GM12878 (cell line): Measurements from ENCODE around the gene ASB6. TPM values are rescaled to one million over a fixed set of nuclear protein-coding genes. Genes with fewer than 3 reads are reported as not detected.

Experiments used
- ATAC-seq: fragments of 200-7000 bp; cut with Tn5 transposase; 3 replicates; pipeline ENCODE4 v1.9.1; 2020; ENCODE audit warnings: mild to moderate bottlenecking, moderate library complexity
- BruUV-seq: library from RNA; stranded (reverse); fragments of 400-500 nt; replicated peaks from 2 replicates; lab custom pipeline; 2021; lab: Mats Ljungman, UMichigan
- CTCF ChIA-PET: fragments of 300-600 bp; sonication (Branson Sonifier 250); formaldehyde crosslinking; extraction: SDS; loops from one replicate; lab custom pipeline; 2021; ENCODE audit warnings: inconsistent platforms; lab: Yijun Ruan, JAX
- POLR2A ChIA-PET: fragments of 350-600 bp; formaldehyde crosslinking; extraction: SDS; loops from one replicate; lab custom pipeline; 2021; ENCODE audit warnings: inconsistent platforms; lab: Charles Lee
- RAD21 ChIA-PET: fragments of 300-600 bp; sonication (Branson Sonifier 250); formaldehyde crosslinking; loops from one replicate; lab custom pipeline; 2023; ENCODE audit warnings: antibody characterized with exemption; ENCODE audit not compliant: unreplicated experiment; lab: Charles Lee
- SMC1A ChIA-PET: fragments of 300-600 bp; sonication (Branson Sonifier 250); formaldehyde crosslinking; loops from one replicate; lab custom pipeline; 2023; ENCODE audit not compliant: unreplicated experiment, uncharacterized antibody; lab: Charles Lee
- DNase-seq: peaks from one replicate; pipeline ENCODE4 v3.0.0-alpha.2; 2011; ENCODE audit warnings: low read depth, low spot score
- FAIRE-seq: peaks from 3 replicates; lab custom pipeline; 2011; peaks lifted over from hg19 to GRCh38; lab: Jason Lieb, UNC
- H2AFZ ChIP-seq: 2 replicates; pipeline ENCODE4 v1.6.0; 2011; ENCODE audit warnings: low read depth, low read length, control low read depth; ENCODE audit not compliant: control insufficient read depth
- H3K27ac ChIP-seq: 2 replicates; pipeline ENCODE4 v1.5.1; 2011; ENCODE audit warnings: control low read depth; ENCODE audit not compliant: control insufficient read depth, insufficient read depth
- H3K27me3 ChIP-seq, 2 experiments: replicated peaks in 1 of 2; 2 replicates each; pipeline versions ENCODE4 v1.6.0 to v1.6.1; 2011; ENCODE audit warnings: low read length in 1 of 2; ENCODE audit not compliant: control insufficient read depth in 2 of 2, insufficient read depth in 2 of 2
- H3K36me3 ChIP-seq, 2 experiments: 2 replicates each; pipeline ENCODE4 v1.5.1; 2011; ENCODE audit warnings: low read length in 1 of 2; ENCODE audit not compliant: control insufficient read depth in 2 of 2, insufficient read depth in 2 of 2
- H3K4me1 ChIP-seq: 2 replicates; pipeline ENCODE4 v1.6.1; 2011; ENCODE audit warnings: mild to moderate bottlenecking, low read length, moderate library complexity, mixed read lengths; ENCODE audit not compliant: control insufficient read depth, insufficient read depth
- H3K4me2 ChIP-seq: 2 replicates; pipeline ENCODE4 v1.6.0; 2011; ENCODE audit warnings: control low read depth; ENCODE audit not compliant: control insufficient read depth, insufficient read depth
- H3K4me3 ChIP-seq: fragments of 200-600 bp; sonication (generic); 2 replicates; pipeline ENCODE4 v1.5.1; 2016
- H3K79me2 ChIP-seq: 2 replicates; pipeline ENCODE4 v1.6.0; 2011; ENCODE audit warnings: low read length; ENCODE audit not compliant: control insufficient read depth, insufficient read depth
- H3K9ac ChIP-seq: 2 replicates; pipeline ENCODE4 v1.8.0; 2011; ENCODE audit warnings: low read length, control low read depth, mixed read lengths; ENCODE audit not compliant: control insufficient read depth, insufficient read depth
- H3K9me3 ChIP-seq: replicated peaks from 3 replicates; pipeline ENCODE4 v1.5.1; 2011; ENCODE audit warnings: mild to moderate bottlenecking, low read length; ENCODE audit not compliant: control insufficient read depth, insufficient read depth
- H4K20me1 ChIP-seq: 2 replicates; pipeline ENCODE4 v1.6.0; 2011; ENCODE audit not compliant: control insufficient read depth, insufficient read depth
- BHLHE40 ChIP-seq, 2 experiments: fragments of 450-650 bp in 1 of 2; IDR thresholded peaks; 2 replicates each; pipeline ENCODE4 v1.6.1; 2011 to 2017; ENCODE audit warnings: low read depth in 2 of 2, borderline replicate concordance in 1 of 2, improper control_type of control experiment in 1 of 2, low read length in 1 of 2, mild to moderate bottlenecking in 1 of 2
- CREB1 ChIP-seq: IDR thresholded peaks from 2 replicates; pipeline ENCODE4 v1.6.1; 2012; ENCODE audit warnings: low read depth, mild to moderate bottlenecking, inconsistent platforms
- NFYB ChIP-seq: IDR thresholded peaks from 2 replicates; pipeline ENCODE4 v1.6.1; 2011; ENCODE audit warnings: low read depth, mild to moderate bottlenecking, low read length, improper control_type of control experiment, moderate library complexity; ENCODE audit not compliant: insufficient read depth
- NR2F1 ChIP-seq: fragments of 450-650 bp; conservative IDR thresholded peaks from 2 replicates; pipeline ENCODE4 v1.6.1; 2017; ENCODE audit warnings: mild to moderate bottlenecking
- POU2F2 ChIP-seq: IDR thresholded peaks from 3 replicates; pipeline ENCODE4 v1.6.1; 2011; ENCODE audit warnings: low read depth, mild to moderate bottlenecking, low read length, borderline replicate concordance
- RUNX3 ChIP-seq: IDR thresholded peaks from 2 replicates; pipeline ENCODE4 v1.6.1; 2012; ENCODE audit warnings: low read length, inconsistent platforms
- SREBF1 ChIP-seq: IDR thresholded peaks from 2 replicates; pipeline ENCODE4 v1.6.1; 2012; ENCODE audit warnings: mild to moderate bottlenecking, low read length
- TCF7 ChIP-seq: IDR thresholded peaks from 2 replicates; pipeline ENCODE4 v1.6.1; 2014; ENCODE audit warnings: antibody characterized with exemption, borderline replicate concordance
- WRNIP1 ChIP-seq: IDR thresholded peaks from 2 replicates; pipeline ENCODE4 v1.6.1; 2011; ENCODE audit warnings: low read depth, low read length, improper control_type of control experiment, borderline replicate concordance
- ZNF24 ChIP-seq: fragments of 450-650 bp; IDR thresholded peaks from 2 replicates; pipeline ENCODE4 v1.6.1; 2017; ENCODE audit warnings: antibody characterized with exemption, mild to moderate bottlenecking
- WGBS: methylation state at CpG from one replicate; pipeline ENCODE4 v1.1.6; 2016; ENCODE audit warnings: low lambda C conversion rate; ENCODE audit not compliant: insufficient replicate concordance, insufficient coverage; ENCODE audit errors: missing lambda C conversion rate; 5-methylcytosine and 5-hydroxymethylcytosine counted together
- in situ Hi-C: fragments of 300-500 bp; cut with MboI; formaldehyde crosslinking; loops from 9 replicates; pipeline ENCODE4 v1.14.3; 2018; ENCODE audit warnings: mixed read lengths
- intact Hi-C: fragments of 100-400 bp; cut with micrococcal nuclease; formaldehyde crosslinking; loops from one replicate; pipeline ENCODE4 v1.14.2; 2022; ENCODE audit not compliant: unreplicated experiment
- polyA plus RNA-seq, 11 experiments: library from polyadenylated mRNA; depleted of rRNA in 4 of 11; unstranded in 6 of 11; stranded (reverse) in 5 of 11; fragments of >200 nt; fragmentation: Nextera tagmentation in 4 of 11; fragmentation: Illumina TruSeq in 1 of 11; extraction: Ambion mirVana in 4 of 11; extraction: Trizol in 1 of 11; gene quantifications; 1 replicate in 1 of 11; 2 replicates in 10 of 11; pipeline versions ENCODE4 v1.2.1 to v1.2.3, GENCODE V29; 2011 to 2016; ENCODE audit warnings: inconsistent platforms in 2 of 11, missing spikeins in 2 of 11, low read depth in 1 of 11
- total RNA-seq, 4 experiments: library from RNA; depleted of rRNA in 3 of 4; stranded (reverse); fragments of >200 nt in 3 of 4; fragmentation: Illumina TruSeq in 1 of 4; extraction: Trizol in 1 of 4; gene quantifications; 2 replicates each; pipeline versions ENCODE4 v1.2.1 to v1.2.3, GENCODE V29; 2013 to 2021
- TF ChIP-seq, protein P1 (sequence below): IDR thresholded peaks from 2 replicates; pipeline ENCODE4 v1.6.1; 2011; ENCODE audit warnings: borderline replicate concordance, low read depth, mild to moderate bottlenecking, moderate library complexity, mixed read lengths, low read length; ENCODE audit not compliant: insufficient read depth; ENCODE audit errors: extremely low read length
- TF ChIP-seq, protein P2 (sequence below): fragments of 450-650 bp; IDR thresholded peaks from 2 replicates; pipeline ENCODE4 v1.6.1; 2018; ENCODE audit warnings: borderline replicate concordance, mild to moderate bottlenecking; ENCODE audit not compliant: partially characterized antibody
- TF ChIP-seq, protein P3 (sequence below): fragments of 450-650 bp; IDR thresholded peaks from 2 replicates; pipeline ENCODE4 v1.6.1; 2016; ENCODE audit warnings: mild to moderate bottlenecking, moderate library complexity, borderline replicate concordance

The ASB6 gene
- total and polyA plus RNA-seq, 10 of the 15 experiments (the other 5 are each of a cell fraction or from before 2014, with no cell fraction given), result 0.80 to 18.2 (median 9.9) TPM

DNA sequence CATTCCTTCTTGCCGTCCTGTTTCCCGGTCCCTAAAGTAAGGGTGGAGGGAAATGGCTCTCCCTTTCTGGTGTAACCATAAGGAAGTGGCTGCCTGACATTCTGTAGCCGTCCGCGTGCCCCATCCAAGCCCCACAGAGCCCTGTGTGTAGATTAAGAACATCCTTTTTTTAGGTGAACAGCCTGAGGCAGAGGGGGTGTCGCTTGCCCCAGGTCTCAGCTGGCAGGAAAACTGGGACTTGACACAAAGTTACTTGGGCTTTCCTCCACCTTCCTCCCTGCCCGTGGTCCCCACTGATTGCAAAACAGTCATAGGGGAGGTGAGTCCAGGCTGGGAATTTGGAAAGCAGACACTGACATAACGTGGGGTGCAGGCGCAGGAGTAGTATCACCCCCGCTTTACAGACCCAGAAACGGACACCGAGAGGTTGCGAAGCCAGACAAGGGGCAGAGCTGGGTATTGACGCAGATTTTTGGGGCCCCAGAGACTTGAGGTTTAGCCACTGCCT, 43.8 kb downstream of the ASB6 start (continued):
- TF ChIP-seq, protein P1, sequence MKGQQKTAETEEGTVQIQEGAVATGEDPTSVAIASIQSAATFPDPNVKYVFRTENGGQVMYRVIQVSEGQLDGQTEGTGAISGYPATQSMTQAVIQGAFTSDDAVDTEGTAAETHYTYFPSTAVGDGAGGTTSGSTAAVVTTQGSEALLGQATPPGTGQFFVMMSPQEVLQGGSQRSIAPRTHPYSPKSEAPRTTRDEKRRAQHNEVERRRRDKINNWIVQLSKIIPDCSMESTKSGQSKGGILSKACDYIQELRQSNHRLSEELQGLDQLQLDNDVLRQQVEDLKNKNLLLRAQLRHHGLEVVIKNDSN, result no peak
- TF ChIP-seq ZNF24 (no peak), SREBF1 (no peak), NFYB (no peak), CREB1 (no peak)
- TF ChIP-seq, protein P2, sequence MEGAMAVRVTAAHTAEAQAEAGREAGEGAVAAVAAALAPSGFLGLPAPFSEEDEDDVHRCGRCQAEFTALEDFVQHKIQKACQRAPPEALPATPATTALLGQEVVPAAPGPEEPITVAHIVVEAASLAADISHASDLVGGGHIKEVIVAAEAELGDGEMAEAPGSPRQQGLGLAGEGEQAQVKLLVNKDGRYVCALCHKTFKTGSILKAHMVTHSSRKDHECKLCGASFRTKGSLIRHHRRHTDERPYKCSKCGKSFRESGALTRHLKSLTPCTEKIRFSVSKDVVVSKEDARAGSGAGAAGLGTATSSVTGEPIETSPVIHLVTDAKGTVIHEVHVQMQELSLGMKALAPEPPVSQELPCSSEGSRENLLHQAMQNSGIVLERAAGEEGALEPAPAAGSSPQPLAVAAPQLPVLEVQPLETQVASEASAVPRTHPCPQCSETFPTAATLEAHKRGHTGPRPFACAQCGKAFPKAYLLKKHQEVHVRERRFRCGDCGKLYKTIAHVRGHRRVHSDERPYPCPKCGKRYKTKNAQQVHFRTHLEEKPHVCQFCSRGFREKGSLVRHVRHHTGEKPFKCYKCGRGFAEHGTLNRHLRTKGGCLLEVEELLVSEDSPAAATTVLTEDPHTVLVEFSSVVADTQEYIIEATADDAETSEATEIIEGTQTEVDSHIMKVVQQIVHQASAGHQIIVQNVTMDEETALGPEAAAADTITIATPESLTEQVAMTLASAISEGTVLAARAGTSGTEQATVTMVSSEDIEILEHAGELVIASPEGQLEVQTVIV, result no peak

DNA sequence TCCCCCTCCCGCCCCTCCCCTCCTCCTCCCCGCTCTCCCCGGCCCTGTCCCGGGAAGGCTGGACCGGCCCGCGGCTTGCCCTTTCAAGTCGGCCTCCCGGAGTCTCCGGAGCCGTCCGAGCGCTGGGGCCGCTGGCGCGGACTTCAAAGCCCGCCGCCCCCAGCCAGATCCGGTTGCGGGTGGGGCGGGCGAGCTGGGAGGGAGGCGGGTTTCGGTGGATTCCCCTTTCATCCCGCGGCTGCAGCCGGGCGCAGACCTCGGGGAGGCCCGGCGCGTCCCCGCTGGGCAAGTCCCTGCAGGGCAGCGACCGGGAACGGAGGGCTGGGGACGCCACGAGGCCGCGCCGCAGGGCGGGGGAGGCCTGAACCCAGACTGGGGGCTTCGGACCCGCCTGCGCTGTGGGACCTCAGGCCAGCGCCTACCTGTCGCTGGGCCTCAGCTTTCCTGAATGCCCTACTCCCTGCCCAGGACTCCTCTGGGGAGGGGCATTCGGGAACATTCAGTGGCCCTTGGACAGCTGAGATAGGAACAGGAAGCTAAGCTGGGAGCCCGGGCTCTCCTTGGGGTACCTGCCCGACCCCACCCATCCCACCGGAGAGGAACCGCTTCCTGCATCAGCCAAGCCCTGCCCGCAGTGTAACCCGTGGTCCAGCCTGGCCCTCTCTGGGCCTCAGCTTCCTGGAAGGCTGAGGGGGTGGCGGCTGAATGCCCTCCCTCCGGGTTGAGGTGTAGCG, 44.4 kb downstream of the ASB6 start:
- Histone ChIP-seq H3K27me3 (no peaks in the 10 kb centered on the region), H2AFZ (peak overlapping the region; percentile 49), H3K9me3 (no peaks in the 10 kb centered on the region), H3K9ac (peak overlapping the region; percentile 45), H3K79me2 (no peaks in the 10 kb centered on the region), H3K27ac (peak overlapping the region; percentile 27; the same call in 1 of the 2 replicates), H4K20me1 (no peaks in the 10 kb centered on the region), H3K36me3 (no peaks in the 10 kb centered on the region), H3K4me1 (peaks cover 24% of the 10 kb centered on the region), H3K4me2 (peak overlapping the region; percentile 64), H3K4me3 (peak overlapping the region; percentile 44; the same call in 1 of the 2 replicates)
- ChIA-PET RAD21 (interaction anchor here (0.6 to 3.4 kb wide), 9 partner anchors 13 to 458 kb away, joined by 3 to 61 read pairs (median 5); no protein-coding TSS in a partner anchor), CTCF (interaction anchor here (0.5 to 3.4 kb wide), 14 partner anchors 8 to 1179 kb away, joined by 3 to 18 read pairs (median 8); partner anchors contain the start of gene NTMT1), SMC1A (interaction anchor here (1.0 to 4.1 kb wide), 3 partner anchors 14 to 458 kb away, joined by 4 to 75 read pairs (median 4); no protein-coding TSS in a partner anchor), POLR2A (interaction anchor here (0.6 to 4.2 kb wide), 11 partner anchors 11 to 457 kb away, joined by 3 to 70 read pairs (median 5); partner anchors contain the start of gene IER5L)
- DNase-seq (no peak), ATAC-seq (peak; percentile 80), FAIRE-seq (no peak)
- in situ Hi-C loops, result no loop called here
- 6% methylated on average over 48 of the region's 57 CpGs for WGBS
- intact Hi-C loops, result no loop called here
- no TSS peak for BruUV-seq
- peak; percentile 36; the same call in 1 of the 2 replicates for TF ChIP-seq NR2F1
- TF ChIP-seq WRNIP1, result no peak
- 0 out of 2 replicates have a peak, but pooled peaks have one; percentile 26 for TF ChIP-seq RUNX3
- TF ChIP-seq POU2F2, result no peak
- TF ChIP-seq TCF7, result peak; percentile 89
- TF ChIP-seq, protein P3, sequence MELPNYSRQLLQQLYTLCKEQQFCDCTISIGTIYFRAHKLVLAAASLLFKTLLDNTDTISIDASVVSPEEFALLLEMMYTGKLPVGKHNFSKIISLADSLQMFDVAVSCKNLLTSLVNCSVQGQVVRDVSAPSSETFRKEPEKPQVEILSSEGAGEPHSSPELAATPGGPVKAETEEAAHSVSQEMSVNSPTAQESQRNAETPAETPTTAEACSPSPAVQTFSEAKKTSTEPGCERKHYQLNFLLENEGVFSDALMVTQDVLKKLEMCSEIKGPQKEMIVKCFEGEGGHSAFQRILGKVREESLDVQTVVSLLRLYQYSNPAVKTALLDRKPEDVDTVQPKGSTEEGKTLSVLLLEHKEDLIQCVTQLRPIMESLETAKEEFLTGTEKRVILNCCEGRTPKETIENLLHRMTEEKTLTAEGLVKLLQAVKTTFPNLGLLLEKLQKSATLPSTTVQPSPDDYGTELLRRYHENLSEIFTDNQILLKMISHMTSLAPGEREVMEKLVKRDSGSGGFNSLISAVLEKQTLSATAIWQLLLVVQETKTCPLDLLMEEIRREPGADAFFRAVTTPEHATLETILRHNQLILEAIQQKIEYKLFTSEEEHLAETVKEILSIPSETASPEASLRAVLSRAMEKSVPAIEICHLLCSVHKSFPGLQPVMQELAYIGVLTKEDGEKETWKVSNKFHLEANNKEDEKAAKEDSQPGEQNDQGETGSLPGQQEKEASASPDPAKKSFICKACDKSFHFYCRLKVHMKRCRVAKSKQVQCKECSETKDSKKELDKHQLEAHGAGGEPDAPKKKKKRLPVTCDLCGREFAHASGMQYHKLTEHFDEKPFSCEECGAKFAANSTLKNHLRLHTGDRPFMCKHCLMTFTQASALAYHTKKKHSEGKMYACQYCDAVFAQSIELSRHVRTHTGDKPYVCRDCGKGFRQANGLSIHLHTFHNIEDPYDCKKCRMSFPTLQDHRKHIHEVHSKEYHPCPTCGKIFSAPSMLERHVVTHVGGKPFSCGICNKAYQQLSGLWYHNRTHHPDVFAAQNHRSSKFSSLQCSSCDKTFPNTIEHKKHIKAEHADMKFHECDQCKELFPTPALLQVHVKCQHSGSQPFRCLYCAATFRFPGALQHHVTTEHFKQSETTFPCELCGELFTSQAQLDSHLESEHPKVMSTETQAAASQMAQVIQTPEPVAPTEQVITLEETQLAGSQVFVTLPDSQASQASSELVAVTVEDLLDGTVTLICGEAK, result peak; percentile 19; the same call in 1 of the 2 replicates
- peak in 1 of 2 experiments; percentile 39; a peak in 2 of 4 replicates for TF ChIP-seq BHLHE40 (IDR thresholded peaks at IDR 0.05; ENCODE audit: borderline replicate concordance in 1 of 2, low read depth in 2 of 2, low read length in 1 of 2)
